HG03159 (cell line): ENCODE measurements around the gene DCDC1.

Experiments
- ATAC-seq: cut with Tn5 transposase; IDR thresholded peaks from one replicate; pipeline ENCODE4 v1.9.1; 2021; ENCODE audit warnings: mild to moderate bottlenecking, moderate library complexity; ENCODE audit not compliant: unreplicated experiment

The DCDC1 gene

DNA sequence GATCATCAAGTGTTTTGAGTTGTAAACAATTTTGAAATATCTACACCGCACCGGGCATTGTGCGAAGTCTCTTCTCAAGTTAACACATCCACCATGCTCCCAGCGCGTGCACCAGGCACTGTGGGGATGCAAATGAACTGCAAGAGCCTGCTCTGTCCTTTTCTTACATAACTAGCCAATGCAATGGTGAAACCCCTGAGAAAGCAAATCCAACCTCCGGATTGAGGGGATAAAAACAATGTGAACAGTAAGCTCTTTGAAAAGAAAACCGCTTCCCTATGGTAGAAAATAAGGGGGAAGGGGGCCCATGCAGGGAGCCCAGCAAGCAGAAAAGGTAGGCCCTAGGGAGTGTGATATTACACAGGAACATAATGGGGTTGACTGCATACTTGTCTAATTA is 508.5 kb downstream of the DCDC1 start:
- ATAC-seq, result no peak

DNA sequence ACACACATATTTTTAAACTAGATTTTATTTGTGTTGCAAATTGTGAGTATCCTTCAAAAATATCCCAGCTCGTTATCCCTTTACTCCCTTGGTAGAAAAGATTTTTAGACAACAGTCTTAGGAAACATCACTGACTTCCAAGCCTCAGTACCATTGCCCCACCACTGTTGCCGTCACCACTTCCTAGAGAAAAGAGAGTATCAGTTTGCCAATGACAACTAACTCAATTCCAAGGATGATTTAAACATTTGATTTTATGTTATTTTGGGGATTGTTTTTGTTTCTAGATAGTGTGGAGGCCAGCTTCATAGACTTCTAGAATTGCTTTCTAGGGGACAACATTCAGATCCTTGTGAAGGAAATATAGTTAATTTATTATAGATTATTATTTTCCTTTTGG is 509.4 kb downstream of the DCDC1 start:
- ATAC-seq, result no peak

DNA sequence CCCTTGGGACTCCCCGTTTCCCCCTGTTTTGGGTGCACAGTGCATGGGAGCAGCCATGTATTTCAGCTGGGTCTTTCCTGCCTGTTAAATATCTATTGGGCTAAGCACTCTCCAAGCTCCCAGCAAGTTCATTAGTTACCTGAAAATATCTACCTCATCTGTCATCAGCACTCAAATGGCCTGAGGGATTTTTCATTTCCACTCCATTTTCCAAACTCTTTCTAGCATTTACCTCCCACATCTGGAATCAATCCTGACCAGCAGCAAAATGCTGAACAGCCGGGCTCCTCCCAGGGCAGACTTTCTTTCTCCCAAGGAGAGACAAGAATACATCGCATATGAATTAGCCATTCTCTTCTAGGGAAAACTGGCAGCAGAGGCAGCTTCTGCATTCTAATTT is 509.9 kb downstream of the DCDC1 start:
- ATAC-seq, result no peak

DNA sequence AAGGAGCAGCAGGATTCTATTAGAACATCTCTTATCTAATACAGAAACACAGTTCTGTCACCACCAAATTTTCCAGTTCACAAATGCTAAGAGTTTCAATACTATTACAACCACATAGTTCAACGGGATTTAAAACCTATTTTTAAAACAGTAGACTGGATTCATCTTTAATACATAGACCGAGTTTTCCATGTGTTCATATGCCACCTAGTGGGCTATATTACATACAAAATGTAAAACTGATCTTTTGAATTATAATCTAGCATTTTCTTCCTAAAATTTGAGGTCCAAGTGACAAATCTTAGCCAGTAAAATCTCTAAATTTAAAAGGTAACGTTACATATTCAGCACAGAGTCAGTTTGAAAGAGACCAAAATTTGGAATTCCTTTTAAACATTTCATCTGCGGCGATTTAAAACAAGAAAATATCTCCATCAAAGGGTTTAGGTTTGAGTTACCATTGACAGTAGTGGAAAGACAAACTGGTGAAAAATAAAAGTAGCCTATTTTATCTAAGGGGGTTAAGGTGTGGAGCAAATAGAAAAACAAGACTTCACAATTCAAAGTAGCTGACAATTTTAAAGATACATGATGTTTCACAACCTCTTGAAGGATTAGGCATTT is 514.0 kb downstream of the DCDC1 start:
- ATAC-seq, result no peak

DNA sequence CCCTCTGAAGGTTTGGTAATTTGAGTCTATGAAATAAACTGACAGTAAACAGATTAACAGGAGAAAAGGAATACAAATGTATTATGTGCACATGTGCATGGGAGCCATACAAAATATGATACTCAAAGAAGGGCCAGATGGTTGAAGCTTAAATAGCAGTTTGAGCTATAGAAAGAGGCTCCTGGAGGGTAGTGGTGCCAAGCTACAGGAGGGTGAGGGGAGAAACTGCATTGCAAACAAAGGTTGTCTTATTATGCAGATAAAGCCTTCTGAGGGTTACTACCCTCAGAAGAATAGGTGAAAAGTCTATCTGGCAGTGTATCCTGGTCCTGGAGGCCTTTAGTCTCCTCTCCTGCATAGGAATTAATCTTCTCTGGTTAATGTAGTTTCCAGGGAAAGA is 516.1 kb downstream of the DCDC1 start:
- ATAC-seq, result no peak

- ATAC-seq, result no peak
Observed at GRCh38 chr11:30852645-30853044, 516.9 kb downstream of the DCDC1 start.

- no peak for ATAC-seq
Observed at GRCh38 chr11:30852091-30852490, 517.4 kb downstream of the DCDC1 start.

- no peak for ATAC-seq
Observed at GRCh38 chr11:30837252-30837651, 532.3 kb downstream of the DCDC1 start.

GRCh38 chr11:30832831-30833230 is 536.7 kb downstream of the DCDC1 start:
- no peak for ATAC-seq

GRCh38 chr11:30830681-30831080 is 538.9 kb downstream of the DCDC1 start:
- ATAC-seq, result no peak

- no peak for ATAC-seq
Observed at GRCh38 chr11:30826911-30827310, 542.6 kb downstream of the DCDC1 start.

DNA sequence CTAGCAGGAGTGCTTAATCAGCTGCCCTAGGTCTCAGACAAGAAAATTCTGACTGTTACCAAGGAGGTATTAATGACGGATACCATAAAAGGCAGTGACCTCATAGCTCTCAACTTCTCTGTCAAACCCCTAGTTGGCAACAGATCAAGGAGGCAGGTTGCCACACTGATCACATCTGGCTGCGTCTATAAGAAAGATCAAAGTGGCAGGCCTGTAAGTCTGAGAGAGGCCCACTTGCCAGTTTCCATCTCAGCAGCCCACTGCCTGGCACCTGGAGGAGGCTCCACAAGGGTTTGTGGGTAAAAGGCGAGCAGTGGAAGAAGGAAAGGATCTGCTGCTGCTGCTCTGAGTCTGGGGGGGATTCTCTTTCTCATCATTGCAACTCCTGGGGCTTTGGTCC is 543.8 kb downstream of the DCDC1 start:
- no peak for ATAC-seq

- no peak for ATAC-seq
Observed at GRCh38 chr11:30823119-30823518, 546.4 kb downstream of the DCDC1 start.

DNA sequence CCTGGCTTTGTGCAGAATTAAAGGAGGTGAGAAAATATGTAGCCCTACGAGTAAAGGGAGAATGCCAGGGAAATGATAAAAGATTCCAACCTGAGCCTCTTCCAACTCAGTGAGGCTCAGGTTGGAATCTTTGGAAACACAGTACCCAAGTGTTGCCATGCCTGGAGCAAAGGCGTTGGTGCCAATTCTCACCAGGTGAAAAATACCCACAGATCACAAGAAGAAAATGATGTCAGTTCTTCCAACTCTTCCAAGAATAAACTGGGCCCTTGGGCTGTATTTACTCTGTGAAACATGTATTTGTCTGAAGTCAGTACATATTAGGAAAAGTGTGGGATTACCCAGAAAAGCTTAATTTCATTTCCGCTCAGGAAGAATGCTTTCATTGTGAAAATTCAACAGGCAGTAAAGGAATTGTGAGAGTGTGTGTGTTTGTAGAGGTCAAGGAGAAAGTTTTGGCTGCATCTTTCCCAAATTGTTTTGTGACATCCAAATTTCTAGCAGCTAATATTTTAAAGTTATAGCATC is 548.0 kb downstream of the DCDC1 start:
- ATAC-seq, result no peak

GRCh38 chr11:30818721-30819120 is 550.8 kb downstream of the DCDC1 start:
- no peak for ATAC-seq

DNA sequence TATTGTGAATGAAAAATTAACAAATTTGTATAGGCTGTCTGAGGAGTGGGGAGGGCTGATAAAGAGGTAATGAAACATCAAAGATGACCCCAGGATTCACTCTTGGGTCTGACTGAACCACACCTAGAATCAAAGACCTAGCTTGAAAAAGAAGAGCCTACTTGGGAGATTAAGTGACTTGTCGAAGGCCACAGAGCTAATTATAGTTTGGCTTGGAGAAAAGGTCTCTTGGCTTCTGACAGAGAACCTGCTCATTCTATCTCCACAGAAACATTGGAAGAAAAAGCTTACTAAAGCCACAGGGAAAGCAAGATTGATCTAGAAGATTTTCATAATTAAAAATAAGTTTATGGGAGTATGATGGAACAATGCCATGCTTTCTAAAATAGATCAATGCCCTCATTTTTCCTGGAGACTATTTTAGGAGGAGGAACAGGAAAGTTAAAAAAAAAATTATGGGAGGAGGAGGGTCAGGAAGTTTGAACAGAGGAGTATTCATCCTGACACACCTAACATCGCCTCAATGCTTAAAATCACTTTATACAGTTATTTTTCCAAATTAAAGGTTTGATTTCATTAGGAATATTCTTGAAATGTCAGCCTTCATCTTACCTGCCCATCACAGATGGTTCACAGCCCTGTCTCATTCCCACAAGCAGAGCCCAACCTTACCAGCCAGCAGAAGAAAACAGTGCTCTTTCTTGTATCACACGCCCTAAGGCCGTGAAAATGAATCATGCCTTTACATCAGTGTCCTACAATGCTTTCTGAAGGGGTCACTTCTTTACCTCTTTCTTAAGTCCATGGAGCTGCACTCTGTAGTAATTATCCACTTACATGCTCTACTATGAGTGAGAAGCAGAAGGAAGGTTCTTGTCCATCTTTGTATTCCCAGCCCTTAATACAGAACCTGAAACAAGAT is 552.3 kb downstream of the DCDC1 start:
- no peak for ATAC-seq

DNA sequence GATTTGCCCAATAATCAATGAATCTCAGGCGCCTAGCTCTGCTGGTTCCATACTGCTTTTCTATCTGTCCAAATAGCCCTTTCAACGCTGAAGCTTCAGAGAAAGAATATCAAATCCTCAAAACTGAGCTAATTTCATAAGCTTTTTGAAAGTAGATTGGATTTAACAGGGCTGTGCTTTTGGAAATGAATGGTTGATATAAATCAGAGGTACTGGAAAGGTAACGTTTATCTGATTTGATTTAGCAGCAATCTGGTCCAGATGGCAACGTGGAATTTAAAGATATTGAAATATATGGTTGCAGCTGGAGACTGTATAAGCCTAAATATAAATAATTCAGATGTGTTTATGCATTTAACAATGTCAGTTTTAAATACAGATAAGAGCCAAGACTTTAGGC is 553.9 kb downstream of the DCDC1 start:
- ATAC-seq, result no peak

DNA sequence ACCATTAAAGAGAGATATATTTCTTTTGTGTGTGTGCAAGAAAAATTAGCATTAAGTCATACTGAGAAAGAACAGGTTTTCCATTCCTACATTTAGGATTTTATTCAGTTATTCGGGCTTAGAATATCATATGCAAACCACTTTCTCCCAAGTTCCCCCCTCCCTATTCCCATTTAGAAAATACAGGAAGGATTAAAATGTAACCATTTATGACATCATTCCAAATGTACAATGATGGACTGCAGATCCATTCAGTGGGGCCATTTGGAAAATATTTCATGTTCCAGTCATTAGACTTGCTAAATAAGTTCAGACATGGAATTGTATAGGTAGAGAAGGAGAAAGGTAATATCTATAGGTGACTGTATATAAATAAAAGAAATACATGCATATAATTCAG is 554.8 kb downstream of the DCDC1 start:
- ATAC-seq, result no peak
